ENCODE measurements around the gene SERINC5. TPM values are rescaled to one million over a fixed set of nuclear protein-coding genes. Genes with fewer than 3 reads are reported as not detected.
"Not testable (repeated sequence)": the region's sequence is repeated elsewhere in the genome, so short reads cannot be mapped to it uniquely, and the experiment has no call there.

The SERINC5 gene
- total RNA-seq, 1 donor from 2014 or later, result 87.2 TPM

- no peak for DNase-seq (ENCODE audit: low spot score)
Observed at GRCh38 chr5:80227979-80228596, 27.8 kb downstream of the SERINC5 start.

GRCh38 chr5:80225934-80226326 is 29.9 kb downstream of the SERINC5 start:
- no peak for DNase-seq (ENCODE audit: low spot score)

- no peak for DNase-seq (ENCODE audit: low spot score)
Observed at GRCh38 chr5:80225189-80225933, 30.5 kb downstream of the SERINC5 start.

GRCh38 chr5:80223561-80223960 is 32.3 kb downstream of the SERINC5 start:
- no peak for DNase-seq (ENCODE audit: low spot score)

GRCh38 chr5:80220245-80220897 is 35.5 kb downstream of the SERINC5 start:
- no peak for DNase-seq (ENCODE audit: low spot score)

GRCh38 chr5:80219391-80219790 is 36.5 kb downstream of the SERINC5 start:
- no peak for DNase-seq (ENCODE audit: low spot score)

- no peak for DNase-seq (ENCODE audit: low spot score)
Observed at GRCh38 chr5:80217667-80218066, 38.2 kb downstream of the SERINC5 start.

- DNase-seq (ENCODE audit: low spot score), result peak; percentile 44
Observed at GRCh38 chr5:80216753-80217596, 38.9 kb downstream of the SERINC5 start.

- no peak for DNase-seq (ENCODE audit: low spot score)
Observed at GRCh38 chr5:80216096-80216495, 39.8 kb downstream of the SERINC5 start.

- DNase-seq (ENCODE audit: low spot score), result no peak
Observed at GRCh38 chr5:80215523-80215922, 40.3 kb downstream of the SERINC5 start.

GRCh38 chr5:80213466-80213865 is 42.4 kb downstream of the SERINC5 start:
- no peak for DNase-seq (ENCODE audit: low spot score)

- no peak for DNase-seq (ENCODE audit: low spot score)
Observed at GRCh38 chr5:80212171-80212667, 43.6 kb downstream of the SERINC5 start.

GRCh38 chr5:80211327-80211726 is 44.5 kb downstream of the SERINC5 start:
- DNase-seq (ENCODE audit: low spot score), result no peak

GRCh38 chr5:80210014-80210413 is 45.8 kb downstream of the SERINC5 start:
- no peak for DNase-seq (ENCODE audit: low spot score)

- no peak for DNase-seq (ENCODE audit: low spot score)
Observed at GRCh38 chr5:80208381-80208780, 47.5 kb downstream of the SERINC5 start.

- DNase-seq (ENCODE audit: low spot score), result peak; percentile 38
Observed at GRCh38 chr5:80207832-80208231, 48.0 kb downstream of the SERINC5 start.

GRCh38 chr5:80206282-80206681 is 49.6 kb downstream of the SERINC5 start:
- DNase-seq (ENCODE audit: low spot score), result no peak

- no peak for DNase-seq (ENCODE audit: low spot score)
Observed at GRCh38 chr5:80205846-80206245, 50.0 kb downstream of the SERINC5 start.

GRCh38 chr5:80204808-80205614 is 50.8 kb downstream of the SERINC5 start:
- no peak for DNase-seq (ENCODE audit: low spot score)

GRCh38 chr5:80201763-80202162 is 54.1 kb downstream of the SERINC5 start:
- DNase-seq (ENCODE audit: low spot score), result not testable (repeated sequence)

- DNase-seq (ENCODE audit: low spot score), result no peak
Observed at GRCh38 chr5:80198920-80199319, 56.9 kb downstream of the SERINC5 start.
